ENCODE results near the gene PAQR7.

Gene PAQR7

DNA sequence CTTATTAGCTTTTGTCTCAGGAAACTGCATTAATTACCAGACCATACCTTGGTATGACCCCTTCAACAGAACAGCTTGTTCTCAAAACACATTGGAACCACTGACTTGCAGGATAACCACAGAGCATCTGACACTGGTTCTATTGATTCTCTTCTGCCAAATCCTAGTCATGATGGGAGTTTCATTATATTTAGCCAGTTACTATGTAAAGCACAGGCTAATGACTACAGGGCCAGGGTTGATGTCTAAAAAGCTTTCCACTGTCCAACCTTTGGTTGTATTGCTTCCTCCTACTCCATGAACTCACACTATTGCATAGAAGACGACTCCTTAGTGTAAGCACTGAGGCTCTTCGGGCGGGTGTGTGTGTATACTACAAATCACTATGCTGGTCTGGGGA, 27.0 kb upstream of the PAQR7 start:
- no peak for DNase-seq (ENCODE audit: low read depth)

DNA sequence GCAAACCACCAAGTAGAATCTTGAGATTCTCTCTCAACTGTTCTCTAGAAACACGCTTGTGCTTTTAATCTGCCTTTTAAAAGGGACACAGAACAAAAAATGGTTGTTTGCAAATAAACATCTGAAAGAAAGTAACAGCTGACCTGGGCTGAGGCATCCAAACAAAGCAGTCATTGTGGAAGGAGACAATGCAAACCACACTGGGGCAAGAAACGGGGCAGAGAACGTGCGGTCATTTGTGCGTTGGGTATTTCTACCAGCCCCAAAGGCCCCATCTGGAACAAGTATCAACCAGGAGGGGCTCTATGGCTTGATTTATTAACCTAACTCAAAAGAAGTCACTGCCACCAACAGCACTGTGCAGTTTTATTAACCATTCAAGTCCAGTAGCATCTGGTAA, 24.7 kb upstream of the PAQR7 start:
- DNase-seq (ENCODE audit: low read depth) = no peak

DNA sequence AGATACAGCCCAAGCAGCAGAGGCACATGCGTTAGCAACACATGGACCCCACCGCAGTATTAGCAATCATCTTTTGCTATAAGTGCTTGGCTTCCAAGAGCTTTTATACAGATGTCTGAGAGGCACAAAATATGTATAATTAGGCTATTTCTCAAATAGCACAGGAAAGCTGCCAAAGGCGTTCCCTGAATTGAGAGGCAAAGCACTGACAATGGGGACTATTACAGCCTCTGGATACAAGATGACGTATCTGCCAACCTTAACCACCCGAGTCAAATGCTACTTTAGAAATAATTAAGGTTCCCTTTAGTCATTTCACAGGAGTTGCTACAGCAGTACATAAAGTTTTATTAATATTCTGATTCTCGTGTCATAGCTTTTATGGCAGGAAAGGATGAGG, 24.3 kb upstream of the PAQR7 start:
- DNase-seq (ENCODE audit: low read depth) = no peak

DNA sequence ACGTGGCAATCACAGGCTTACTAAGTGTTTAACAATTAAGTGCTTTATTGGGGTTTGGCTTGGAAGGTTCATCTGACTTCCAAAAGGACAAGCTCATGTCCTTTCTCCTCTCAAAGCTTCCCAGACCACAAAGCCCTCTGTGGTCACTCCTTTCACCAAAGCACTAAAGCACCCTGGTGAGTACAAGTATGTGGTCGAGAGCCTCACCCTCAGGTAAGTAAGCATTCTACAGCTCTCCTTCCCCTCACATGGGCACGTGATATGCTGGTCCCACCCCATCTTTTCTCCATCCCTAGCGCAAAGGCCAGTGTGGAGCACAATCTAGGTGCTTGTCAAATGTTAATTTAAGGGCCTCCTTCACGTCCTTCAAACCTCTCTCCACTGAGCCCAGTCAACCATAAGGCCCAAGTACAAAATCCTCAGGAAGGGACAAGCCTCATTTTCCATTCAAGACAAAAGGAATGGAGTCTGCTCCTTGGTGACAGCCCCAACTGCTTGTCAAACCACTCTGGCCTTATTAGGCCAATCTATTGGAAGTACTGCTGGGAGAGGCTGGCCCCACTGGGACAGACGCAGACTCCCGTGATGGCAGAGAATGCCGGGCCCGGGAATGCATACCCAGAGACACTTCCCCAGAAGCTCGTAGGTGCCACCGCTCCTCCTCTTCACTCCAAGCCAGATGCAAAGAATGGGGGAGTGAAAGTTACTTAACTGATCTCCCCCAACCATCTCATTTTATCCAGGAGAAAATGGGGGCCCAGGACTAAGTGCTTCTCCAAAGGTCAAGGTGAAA, 22.9 kb upstream of the PAQR7 start:
- no peak for DNase-seq (ENCODE audit: low read depth)

DNA sequence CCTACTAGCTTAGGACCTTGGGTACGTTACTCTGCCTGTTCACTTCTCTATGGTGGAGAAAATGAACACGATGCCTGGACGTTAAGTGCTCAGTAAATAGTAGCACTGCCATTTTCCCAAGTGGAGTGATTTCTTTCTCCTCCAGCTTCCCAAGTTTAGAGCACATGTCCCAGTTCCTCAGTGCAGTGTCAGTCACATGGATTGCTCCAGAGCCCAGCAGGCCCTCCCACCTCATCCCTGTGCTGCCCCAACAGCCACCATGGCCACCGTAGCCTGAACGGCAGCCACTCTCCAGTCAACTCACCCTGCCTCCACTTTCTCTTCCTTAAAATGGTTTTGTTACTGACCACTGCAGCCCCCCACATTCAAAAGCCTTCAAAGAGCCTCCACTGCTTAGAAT, 22.2 kb upstream of the PAQR7 start:
- DNase-seq (ENCODE audit: low read depth) = no peak

DNA sequence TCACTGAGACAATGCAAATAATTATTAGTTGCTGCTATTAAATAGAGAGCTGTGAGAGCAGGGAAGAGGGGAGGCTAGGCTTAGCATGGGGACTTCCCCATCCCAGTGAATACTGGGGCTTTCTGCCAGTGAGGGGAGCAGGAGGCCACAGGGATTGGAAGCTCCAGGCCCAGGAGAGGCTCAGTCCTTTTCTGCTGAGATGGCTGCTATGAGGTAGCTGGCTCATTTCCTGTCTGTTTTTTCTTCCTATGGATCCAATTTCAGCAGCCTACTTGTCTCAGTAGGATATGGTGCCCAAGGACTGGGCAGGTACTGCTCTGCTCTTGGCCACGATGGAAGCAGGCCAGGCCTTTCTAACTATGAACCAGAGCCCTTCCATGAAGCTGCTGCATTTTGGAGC, 20.8 kb upstream of the PAQR7 start:
- no peak for DNase-seq (ENCODE audit: low read depth)

DNA sequence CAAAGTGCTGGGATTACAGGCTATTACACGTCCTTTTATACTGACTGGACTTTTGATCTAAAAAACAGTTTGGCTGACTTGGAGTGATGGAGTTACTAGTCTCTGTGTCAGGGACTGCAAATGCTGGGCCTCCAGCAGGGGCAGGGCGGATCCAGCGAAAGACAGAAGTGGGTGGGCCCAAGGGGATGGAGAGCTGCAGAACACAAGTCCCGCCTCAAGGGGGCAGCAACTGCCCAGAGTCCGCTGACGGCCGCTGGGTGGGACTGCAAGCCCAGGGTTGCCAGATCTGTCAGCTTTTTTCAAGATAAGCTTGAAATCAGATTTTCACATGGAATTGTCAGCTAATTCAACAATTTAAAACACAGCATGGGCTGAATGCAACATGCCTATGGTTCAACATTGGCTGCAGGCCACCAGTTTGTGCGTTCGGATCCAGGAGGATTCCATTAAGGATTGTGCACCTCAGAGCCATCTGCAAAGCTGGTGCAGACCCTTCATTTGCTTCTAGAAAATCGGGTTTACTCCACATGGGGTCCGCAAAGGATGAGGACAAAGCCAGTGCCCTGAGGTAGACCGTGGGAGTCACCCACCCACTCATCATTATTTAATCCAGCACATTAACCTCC, 20.0 kb upstream of the PAQR7 start:
- peak; percentile 87 for DNase-seq (ENCODE audit: low read depth)

DNA sequence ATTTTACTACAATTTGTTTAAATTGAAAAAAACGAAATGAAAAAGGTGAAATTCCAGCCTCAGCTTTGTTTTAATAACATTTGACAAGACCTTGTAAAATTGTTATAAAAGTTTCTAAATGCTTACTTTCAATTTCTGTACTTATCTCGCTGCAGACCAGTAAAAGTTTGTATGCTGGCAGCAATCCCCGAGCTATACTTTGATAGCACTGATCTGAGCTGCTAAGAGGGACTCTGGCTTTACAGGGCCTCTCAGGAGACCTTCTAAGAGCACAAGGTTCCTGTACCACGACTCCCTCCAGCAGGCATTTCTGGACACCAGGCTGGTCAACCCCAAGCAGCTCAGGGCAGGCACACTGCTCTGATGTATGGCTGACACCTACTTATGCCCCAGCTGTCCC, 17.6 kb upstream of the PAQR7 start:
- no peak for DNase-seq (ENCODE audit: low read depth)

DNA sequence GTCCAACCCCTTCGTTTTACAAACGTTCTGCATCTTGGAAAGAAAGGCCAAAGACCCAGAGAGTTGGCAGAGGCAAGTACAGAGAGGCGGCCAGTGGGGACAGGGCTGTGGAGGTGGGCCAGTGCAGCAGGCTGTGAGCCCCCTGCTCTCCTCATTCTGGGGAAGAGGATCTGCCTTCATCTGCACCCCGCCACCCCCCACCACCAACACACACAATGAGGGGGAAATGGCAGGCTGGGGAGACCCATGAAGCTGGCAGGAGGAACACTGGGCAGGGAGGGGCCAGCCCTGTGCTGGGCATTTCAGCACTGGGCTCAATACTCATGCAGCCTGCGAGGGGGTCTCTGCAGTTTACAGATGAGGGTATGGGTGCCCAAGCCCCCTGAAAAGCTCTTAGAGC, 16.1 kb upstream of the PAQR7 start:
- DNase-seq (ENCODE audit: low read depth) = no peak

DNA sequence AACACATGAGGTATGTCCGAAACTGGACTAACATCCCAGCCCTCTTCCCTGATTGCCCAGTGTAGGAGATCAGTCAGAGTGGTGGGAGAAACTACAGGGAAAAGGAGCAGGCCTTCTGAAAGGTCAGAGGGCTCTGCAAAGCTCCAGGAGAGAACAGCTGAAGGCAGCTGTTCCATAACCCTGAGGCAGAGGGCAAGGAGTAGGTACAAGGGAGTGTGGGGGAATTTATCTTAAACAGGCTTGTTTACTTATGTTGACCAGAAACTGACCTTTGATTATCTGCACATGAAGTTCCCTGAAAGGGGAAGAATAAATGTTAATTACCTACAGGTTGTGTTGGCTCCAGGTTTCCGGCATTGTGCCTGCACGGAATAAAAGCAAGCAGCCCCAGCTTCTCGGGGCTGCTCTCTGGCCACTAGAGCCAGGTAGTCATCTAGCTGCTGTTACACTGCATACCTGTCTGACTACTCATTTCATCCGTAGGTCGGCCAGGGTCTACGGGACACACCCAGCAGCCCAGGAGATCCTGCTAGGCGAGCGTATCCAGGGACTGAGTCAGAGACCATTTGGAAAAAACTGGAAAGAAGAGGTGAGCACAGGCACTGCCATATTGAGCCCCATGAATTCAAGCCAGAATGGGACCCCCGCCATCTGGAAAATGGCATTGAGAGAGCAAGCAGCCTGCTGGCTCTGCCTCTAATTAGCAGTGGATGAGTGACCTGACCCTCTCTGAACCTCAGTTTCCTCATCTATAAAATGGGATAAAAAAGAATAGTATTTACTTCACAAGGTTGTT, 14.9 kb upstream of the PAQR7 start:
- no peak for DNase-seq (ENCODE audit: low read depth)

DNA sequence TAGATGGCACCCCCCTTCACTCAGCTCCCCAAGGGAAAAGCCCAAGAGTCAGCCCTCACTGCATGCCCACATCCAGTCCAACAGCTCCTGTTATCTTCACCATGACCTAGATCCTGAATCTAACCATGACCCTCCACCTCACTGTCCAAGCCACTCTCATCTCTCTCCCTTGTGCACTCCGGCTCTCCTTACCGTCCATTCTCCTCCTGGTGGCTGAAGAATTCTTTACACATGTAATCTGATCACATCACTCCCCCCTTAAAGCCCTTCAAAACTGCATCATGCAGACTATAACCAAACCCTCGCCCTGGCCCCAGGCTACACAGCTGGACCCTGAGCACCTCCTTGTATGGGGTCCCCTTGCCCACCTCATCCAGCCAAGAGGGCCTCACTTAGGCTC, 14.0 kb upstream of the PAQR7 start:
- no peak for DNase-seq (ENCODE audit: low read depth)

DNA sequence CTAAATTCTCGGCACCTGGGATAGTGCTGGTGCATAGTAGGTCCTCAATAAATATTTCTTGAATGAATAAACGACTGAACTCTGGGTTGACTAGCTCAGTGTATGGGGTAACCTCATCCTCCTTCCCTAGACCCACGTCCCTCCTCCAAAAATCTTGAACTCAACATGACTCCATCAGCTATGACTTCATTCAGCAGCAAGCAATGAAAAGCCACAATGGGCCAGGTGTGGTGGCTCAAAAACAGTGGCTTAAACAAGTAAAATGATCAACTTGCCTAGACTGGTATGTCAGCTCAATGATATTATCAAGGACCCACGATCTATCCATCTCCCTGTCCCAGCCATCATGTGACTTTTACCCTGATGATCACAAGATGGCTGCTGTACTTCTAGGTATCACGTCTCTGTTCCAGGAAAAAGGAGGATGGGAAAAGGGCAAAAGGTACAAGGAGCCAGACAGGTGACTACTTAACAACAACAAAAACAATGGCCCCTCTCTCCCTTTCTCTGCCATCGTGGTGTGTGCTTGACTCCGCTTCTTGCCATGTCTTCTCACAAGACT, 13.0 kb upstream of the PAQR7 start:
- DNase-seq (ENCODE audit: low read depth) = no peak

DNA sequence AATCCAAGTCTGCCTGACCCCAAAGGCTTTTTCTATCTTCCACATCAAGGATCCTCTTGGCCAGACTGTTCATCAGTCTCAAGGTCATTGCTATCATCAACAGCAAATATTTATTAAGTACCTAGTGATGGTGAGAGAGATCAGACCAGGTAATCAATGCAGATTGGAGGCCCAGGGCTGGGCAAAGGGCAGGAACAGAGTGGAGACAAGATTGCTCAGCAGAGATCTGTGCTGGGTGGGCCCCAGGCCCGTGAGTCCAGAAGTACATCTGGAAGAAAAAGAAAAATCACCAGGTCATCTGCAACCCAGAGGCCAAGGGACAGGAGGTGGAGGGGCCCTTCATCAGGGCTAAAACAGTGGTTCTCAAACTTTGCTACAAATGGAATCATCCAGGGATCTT, 10.1 kb upstream of the PAQR7 start:
- DNase-seq (ENCODE audit: low read depth) = no peak

DNA sequence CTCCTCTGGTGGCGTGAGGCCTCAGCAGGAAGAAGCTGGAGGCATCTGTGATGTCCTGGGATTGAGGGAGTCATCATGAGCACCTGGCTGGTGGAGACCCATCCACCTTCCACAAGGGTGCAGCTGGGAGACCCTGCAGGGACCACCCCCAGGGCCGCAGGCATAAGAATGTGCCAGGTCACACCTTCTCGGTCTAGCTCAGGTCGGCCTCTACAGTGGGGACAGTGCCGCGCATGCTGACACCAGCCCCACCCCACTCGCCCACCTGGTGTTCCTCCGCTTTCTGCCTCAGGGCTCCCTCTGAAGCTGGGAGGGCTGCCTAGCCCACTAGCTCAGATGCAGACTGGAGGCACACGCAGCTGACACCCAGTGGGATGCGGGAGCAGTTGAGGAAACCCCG, 5.8 kb upstream of the PAQR7 start:
- DNase-seq (ENCODE audit: low read depth) = no peak

DNA sequence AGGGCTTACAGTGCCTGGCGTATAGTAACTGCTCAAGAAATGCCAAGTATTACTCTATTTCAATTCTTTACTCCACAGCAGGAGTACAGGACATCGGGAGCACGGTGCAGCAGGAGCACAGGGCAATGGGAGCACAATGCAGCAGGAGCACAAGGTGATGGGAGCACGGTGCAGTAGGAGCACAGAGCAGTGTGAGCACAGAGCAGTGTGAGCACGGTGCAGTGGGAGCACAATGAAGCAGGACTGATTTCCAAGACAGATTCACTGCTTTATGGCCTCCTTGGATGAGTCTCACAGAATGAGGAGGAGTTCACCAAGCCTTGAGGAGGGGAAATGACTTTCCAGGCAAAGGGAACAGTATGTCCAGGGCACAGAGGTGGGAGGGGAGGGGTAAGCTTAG, 5.0 kb upstream of the PAQR7 start:
- DNase-seq (ENCODE audit: low read depth) = no peak

DNA sequence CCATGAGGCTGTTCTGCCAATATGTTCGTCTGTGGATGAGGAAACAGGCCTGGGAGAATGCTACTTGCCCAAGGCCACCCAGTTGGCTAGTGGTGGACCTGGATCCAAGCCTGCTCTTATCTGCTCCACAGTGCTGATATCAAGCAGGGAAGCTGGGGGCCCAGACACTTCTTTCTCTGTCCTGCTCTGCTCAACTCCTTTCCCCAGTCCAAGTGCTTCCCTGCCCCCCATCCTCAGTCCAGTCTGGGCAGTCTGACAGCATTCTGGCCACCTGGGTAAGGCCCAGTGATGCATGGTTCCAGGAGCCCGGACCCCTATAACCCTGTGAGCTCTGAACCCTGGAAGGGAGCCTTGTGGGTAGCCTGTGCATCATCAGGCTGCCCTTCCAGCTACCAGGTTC, 4.2 kb upstream of the PAQR7 start:
- no peak for DNase-seq (ENCODE audit: low read depth)

DNA sequence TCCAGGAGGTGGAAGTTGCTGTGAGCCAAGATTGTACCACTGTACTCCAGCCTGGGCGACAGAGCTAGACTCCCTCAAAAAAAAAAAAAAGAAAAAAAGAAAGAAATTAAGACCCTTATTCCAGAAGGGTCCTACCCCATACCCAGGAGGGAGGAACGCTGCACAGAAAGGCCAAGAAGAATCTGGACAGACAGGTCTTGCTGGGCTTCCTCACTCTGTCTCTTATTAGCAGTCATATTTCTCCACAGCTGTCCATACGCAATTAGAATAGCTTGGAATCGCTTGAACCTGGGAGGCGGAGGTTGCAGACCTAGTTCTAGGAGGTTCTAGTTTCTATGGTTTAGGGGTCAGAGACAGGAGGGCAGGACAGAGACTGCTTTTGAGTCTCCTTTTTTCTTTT, 3.2 kb upstream of the PAQR7 start:
- DNase-seq (ENCODE audit: low read depth) = no peak

DNA sequence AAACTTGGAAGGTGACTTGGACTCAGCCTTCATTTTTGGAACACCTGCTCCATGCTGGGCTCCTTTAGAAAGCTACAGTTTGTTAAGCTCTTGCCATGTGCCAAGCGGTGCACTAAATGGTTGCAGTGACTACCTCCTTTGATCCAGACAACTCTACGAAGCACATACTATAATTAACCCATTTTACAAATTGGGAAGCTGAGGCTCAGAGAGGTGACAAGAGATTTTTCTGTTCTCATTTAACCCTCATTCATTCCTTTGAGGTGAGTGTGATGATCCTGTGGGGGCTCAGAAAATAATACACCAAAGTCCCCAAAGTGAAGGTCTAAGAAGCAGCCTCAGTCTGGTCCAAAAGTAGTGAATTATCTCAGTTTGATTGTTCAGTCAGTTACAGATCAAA, 1.6 kb upstream of the PAQR7 start:
- DNase-seq (ENCODE audit: low read depth) = no peak

DNA sequence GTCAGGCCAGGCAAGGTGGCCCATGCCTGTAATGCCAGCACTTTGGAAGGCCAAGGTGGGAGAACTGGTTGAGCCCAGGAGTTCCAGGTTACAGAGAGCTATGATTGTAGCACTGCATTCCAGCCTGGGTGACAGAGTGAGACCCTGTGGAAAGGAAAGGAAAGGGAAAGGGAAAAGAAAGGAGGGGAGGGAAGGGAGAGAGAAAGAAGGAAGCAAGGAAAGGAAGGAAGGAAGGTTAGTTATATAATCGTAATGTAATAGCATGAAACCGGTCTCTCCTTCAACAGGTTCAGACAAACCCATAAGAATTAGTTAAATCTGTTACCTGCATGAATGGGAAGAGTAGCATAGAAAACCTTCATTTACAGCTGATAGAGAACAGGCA, 1.2 kb upstream of the PAQR7 start:
- no peak for DNase-seq (ENCODE audit: low read depth)

DNA sequence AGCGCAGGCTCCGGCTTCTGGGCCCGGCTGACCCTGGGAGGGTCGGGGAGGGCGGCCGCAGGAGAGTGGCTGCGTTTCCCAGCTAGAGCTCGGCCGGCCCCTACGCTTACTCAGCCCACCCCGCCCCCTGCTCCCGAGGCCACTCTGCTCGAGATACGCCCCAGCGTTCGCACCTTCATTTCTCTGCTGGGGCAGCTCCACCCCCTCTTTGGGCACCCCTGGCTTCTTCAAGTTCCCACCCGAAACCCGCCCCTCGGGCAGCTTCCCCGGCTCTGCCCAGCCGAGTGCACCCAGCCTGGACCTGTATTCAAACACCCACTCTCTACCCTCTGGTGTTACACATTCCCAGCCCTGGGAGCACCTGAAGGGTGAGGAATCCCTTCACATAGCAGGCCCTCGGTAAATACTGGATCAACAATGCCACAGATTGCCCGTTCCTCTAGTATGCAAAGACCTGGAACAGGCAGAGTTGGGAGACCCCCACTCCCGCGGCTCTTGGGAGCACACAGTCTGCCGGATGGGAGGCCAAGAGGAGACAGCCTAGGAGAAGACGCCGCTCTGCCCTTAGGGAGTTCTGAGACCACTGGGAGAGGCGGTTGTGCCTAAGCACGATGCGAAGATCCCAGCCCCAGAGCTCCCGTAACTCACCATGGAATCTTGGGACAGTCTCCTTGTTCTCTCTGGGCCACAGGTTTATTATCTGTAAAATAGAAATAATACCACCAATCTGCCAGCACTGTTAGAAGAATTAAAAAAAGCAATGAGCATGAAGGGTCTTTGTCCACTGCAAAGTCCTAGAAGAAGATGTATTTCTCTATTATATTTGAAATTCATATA, 566 bp upstream of the PAQR7 start:
- DNase-seq (ENCODE audit: low read depth) = no peak

DNA sequence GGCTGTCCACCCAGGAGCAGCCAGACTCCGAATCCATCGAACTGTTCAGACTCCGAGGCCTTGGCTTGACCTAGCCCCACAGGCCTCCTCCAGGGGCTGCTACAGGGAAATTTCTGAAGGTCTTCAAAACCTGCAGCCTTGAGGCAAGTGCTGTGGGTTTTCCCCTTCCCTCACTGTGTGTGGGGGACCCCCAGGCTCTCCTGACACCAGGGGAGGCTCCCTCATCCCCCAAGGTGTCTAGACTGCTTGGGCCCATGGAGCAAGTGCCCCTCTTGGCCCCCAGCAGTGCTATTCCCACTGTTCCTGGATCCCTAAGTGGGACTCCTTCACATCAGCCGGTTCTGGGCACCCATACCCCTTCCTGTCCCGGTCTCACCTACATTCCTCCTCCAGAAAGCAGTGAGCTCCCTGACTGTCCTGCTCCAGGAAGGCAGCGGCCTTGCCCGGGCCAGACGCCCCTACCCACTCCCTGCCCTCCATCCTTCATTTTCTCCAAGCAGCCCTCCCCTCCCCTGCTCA, 814 bp downstream of the PAQR7 start:
- no peak for DNase-seq (ENCODE audit: low read depth)

DNA sequence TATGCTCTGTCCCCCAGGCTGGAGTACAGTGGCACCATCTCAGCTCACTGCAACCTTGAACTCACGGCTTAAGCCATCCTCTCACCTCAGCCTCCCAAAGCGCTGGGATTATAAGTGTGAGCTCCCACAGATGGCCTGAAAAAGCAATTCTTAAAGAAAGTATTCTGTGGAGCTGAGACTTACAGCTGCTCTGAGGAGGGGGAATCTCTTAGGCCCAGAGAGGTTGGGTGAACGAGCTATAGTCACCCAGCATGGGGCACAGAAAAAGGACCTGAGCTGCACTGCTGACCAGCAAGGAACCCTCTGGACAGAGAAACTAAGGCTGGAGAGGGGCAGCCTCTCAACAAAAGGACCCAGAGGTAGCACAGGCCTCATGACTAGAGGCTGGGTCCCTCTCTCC, 1.3 kb downstream of the PAQR7 start:
- no peak for DNase-seq (ENCODE audit: low read depth)
